ENCODE results near the gene MSMO1.

GRCh38 chr4:165367040-165367439, 39.6 kb downstream of the MSMO1 start:
- TF ChIP-seq, protein P1, sequence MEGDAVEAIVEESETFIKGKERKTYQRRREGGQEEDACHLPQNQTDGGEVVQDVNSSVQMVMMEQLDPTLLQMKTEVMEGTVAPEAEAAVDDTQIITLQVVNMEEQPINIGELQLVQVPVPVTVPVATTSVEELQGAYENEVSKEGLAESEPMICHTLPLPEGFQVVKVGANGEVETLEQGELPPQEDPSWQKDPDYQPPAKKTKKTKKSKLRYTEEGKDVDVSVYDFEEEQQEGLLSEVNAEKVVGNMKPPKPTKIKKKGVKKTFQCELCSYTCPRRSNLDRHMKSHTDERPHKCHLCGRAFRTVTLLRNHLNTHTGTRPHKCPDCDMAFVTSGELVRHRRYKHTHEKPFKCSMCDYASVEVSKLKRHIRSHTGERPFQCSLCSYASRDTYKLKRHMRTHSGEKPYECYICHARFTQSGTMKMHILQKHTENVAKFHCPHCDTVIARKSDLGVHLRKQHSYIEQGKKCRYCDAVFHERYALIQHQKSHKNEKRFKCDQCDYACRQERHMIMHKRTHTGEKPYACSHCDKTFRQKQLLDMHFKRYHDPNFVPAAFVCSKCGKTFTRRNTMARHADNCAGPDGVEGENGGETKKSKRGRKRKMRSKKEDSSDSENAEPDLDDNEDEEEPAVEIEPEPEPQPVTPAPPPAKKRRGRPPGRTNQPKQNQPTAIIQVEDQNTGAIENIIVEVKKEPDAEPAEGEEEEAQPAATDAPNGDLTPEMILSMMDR (IDR thresholded peaks at IDR 0.05), result no peak
- no peak for TF ChIP-seq POLR2A (IDR thresholded peaks at IDR 0.05)
